ENCODE results near the gene MAVS.
"Not testable (repeated sequence)": the region's sequence is repeated elsewhere in the genome, so short reads cannot be mapped to it uniquely, and the experiment has no call there.

The MAVS gene

DNA sequence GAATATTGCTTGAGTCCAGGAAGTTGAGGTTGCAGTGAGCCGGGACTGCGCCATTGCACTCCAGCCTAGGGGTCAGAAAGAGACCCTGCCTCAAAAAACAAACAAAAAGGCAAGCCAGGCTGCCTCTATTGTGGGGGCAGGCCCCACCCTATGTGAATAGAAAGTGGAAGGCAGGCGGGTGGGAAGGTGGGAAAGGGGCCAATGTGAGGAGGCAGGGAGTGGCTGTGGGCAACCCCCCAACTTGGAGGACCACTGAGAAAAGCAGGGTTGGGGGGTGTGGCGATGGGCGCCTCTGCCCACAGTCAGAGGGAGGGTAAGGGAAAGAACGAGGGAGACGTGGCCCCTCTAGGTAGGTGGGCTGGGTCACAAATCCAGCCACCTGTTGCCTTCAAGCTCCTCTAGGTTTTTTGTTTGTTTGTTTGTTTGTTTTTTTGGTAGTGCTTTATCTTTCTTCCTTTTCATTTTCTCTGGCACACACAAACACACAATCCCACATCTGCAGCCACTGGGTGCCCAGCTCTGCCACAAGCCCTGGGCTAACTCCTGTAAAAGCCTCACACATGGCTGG lies 31.6 kb upstream of the MAVS start:
- no peak for DNase-seq (ENCODE audit: low read depth in 4 of 4, low spot score in 1 of 4)

DNA sequence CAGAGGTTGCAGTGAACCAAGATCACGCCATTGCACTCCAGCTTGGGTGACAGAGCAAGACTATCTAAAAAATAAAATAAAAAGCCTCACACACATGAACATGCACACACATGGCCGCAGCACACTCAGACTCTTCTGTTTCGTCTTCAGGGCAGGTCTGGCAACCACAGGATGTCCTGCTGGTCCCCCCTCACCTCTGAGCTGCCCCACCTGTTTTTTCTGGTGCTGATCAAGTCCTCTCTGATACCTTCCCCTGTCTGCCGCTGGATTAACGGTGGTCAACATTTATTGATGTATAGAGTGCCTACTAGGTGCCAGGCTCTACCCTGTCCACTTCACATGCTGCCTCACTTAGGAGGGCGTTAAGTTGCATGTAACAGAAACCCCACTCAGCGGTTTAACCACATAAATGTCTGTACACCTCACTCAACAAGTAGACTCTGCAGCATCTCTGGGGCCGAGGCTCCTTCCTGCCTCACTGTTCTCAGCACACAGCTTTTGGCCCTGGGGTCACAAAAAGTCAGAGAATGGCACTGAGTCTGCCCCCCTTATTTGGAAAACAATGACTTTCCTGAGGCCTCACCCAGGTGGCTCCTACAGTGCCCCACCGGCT lies 30.8 kb upstream of the MAVS start:
- DNase-seq (ENCODE audit: low read depth in 4 of 4, low spot score in 1 of 4) = no peak

DNA sequence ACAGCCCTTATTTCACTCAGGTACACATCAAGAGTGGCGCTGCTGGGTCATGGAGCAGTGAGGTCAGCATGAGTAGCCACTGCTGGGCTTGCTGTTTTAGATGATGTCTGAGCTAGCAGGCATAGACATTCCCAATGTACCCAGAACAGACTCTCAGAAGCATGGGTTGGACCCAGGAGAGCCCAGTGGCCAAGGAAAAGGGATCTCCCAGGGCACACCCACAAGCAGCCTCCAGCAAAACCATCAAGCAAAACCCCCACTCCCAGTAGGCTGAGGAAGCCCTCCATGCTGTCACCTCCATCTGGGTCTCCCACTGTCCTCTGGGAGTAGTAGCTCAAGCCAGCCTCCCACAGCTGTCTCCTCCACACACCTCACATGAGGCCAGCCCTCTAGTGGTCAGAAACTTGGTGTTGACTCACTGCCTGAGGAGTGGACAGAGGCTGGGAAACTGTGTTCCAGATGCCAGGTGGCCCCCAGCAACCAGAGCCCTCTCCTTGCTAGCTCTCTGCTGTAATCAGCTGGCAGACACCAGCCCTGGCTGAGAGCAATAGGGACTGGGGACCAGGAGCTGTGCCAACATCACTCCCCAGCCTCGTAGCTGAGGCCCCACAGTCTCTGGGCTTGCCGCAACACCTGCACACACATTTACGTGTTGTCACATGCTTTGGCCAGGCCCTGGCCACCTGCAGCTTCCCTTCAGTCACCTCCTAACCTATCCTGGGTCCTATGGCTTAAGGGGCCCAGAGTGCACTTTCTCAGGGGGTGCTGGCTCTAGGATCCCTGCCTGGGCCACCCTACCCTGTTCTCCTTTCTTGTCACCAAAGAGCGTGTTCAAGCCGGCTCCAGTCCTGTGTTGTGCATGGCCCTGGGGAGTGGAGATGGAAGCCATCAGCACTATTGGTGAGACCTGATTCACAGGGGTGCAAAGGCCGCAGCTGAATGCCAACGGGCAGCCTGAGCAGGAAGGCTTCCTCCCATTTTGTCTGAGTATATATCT lies 28.2 kb upstream of the MAVS start:
- DNase-seq (ENCODE audit: low read depth in 4 of 4, low spot score in 1 of 4) = no peak

DNA sequence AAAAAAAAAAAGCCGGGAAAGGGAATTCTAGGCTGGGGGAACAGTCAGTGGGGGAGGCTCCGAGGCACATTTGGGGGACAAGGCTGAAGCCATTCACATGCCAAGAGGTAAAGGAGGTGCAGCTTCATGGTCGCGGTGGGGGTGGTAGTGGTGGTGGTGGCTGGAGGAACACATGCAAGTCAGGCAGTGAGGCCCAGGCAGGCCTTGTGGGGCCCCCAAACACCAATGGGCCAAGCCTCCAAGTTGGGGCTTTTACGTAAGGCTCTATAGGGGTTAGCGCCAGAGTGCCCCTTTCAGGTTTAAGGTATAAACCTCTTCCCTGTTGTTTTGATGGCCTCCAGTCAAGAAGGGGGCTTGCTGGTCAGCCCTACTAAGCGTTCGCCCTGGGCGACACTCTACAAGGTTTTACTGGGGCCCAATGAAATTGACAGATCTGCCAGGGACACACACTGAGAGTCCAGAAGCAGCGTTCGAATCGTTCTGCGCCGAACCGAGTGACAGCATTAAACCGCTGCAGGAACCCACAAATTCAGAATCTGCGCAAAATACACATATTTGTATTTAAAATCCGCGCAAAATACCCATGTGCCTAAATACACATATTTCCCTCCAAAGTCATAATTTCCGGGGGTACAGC lies 27.1 kb upstream of the MAVS start:
- no peak for DNase-seq (ENCODE audit: low read depth in 4 of 4, low spot score in 1 of 4)

DNA sequence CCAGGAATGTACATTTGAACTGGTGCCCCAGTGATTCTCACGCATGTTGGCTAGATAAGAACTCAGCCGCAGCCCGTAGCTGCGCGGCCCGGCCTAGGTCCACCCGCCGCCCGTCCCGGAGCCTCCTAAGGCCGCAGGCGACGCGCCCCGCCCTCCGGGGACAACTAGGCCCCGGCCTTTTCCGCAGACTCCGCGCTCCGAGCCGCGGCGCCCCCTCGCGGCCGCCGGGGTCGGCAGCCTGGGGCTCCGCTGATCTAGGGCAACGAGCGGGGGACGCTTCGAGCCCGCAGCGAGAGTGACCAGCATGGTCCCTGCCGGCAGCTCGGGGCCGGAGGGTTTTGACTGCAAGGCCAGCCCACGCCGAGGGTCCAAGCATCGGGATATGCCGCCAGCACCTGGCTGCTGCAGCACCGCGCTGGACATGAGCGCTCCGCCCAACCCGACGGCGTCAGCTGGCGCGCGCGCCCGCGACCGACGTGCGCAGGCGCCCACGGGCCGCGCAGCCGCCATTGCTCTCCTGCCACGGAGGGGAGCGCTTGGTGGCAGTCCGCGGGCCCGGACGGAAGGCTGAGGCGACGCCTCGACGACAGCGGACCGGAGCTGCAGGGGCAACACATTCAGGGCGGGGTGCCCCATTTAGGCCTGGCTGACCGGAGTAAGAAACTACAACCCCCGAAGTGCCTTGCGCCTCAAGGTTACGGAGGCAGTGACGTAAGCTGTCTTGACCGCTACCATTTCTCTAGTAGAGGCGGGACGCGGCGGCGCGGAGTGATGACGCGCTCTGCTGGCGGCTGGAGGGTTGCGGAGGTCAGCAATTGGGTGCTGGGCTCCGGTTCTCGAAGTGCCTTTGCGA lies 26.4 kb upstream of the MAVS start, which contains the start of gene AP5S1:
AP5S1 (plus strand) TSS at position 500 of the 853 bp plus-strand sequence. CDS start 1,571 bp downstream, outside the sequence.
- peak; percentile 76 to 87 (median 83) for DNase-seq (ENCODE audit: low read depth in 4 of 4, low spot score in 1 of 4)

DNA sequence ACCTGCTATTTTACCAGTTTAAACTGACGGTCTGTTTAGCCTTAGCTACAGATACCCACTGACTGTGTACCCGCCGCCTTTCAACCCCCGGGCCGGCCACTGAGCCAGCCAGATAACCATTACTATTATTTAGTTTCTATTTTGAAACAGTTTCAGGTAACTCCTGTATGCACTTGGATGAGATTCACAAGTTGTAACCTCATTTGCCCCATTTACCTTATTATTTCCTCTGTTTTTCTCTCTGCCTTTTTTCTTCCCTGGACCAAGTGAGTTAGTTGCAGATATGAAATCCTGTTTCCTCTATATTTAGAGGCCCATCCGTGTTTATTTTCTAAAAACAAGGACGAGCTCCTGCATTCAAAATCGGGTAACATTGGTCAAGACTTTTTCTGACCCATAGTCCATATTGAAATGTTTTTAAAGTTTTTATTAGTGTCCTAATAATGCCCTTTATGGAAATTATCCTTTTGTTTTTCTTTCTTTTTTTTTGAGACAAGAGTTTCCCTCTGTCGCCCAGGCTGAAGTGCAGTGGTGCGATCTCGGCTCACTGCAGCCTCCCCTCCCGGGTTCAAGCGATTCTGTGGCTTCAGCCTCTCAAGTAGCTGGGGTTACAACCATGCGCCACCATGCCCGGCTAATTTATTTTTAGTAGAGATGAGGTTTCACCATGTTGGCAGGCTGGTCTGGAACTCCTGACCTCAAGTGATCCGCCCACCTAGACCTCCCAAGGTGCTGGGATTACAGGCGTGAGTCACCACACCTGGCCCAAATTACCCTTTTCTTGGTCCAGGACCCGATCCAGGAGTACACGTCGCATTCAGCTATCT lies 25.5 kb upstream of the MAVS start:
- no peak for DNase-seq (ENCODE audit: low read depth in 4 of 4, low spot score in 1 of 4)

DNA sequence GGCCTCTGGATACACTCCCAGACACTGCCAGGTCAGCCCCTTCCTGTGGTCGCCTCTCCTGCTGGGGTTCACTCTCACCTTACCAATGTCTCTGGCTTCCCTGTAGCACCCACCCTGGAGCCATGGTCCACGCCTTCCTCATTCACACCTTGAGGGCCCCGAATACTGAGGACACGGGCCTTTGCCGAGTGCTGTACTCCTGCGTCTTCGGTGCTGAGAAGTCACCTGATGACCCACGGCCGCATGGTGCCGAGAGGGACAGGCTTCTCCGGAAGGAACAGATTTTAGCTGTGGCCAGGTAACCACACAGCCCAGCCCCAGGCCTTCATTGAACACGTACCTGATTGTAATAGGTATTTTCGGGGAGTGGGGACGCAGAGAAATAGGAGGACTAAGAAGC lies 24.6 kb upstream of the MAVS start:
- no peak for DNase-seq (ENCODE audit: low read depth in 4 of 4, low spot score in 1 of 4)

DNA sequence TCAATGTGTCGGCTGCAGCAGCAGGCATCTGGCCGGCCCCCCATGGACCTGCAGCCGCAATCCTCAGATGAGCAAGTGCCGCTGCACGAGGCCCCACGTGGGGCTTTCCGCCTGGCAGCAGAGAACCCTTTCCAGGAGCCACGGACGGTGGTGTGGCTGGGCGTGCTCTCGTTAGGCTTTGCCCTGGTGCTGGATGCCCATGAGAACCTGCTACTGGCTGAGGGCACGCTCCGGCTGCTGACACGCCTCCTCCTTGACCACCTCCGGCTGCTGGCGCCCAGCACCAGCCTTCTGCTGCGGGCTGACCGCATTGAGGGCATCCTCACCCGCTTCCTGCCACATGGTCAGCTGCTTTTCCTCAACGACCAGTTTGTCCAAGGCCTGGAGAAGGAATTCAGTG lies 22.8 kb upstream of the MAVS start:
- DNase-seq (ENCODE audit: low read depth in 4 of 4, low spot score in 1 of 4) = no peak

DNA sequence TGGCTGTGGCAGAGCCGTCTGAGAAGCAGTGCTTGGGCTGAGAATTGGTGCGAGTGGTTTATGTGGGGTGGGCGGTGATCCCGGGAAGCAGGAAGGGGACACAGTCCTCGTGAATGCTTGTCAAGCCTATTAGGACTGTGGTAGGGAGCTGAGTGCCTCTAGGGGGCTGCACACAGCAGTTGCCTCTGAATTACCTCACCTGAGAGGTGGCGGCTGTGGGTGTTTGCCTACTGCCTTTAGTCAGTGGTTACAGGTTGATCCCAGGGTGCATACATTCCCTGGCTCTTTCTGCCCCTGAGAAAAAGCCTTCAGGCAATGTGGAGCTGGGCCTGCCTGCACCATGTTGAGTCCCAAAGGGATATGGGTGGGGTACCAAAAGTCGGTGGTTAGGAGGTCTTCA lies 21.1 kb upstream of the MAVS start:
- no peak for DNase-seq (ENCODE audit: low read depth in 4 of 4, low spot score in 1 of 4)

DNA sequence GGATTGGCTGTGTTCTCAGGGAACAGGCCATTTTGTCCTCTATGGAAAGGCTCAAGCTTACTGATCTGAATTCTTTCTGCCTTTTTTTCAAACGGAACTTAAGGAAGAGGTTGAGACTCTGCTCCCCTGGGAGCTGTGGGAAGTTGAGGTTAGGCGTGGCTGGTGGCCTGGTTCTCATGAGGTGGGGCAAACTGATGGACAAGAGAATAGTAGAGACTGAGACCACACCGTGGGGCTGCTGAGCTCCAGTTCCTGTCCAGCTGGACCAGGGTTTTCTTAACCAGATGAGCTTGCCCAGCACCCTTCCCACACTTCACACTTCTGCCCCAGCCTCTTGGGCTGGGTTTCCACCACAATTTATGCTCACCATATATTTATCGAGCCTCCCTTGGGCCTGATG lies 20.2 kb upstream of the MAVS start:
- DNase-seq (ENCODE audit: low read depth in 4 of 4, low spot score in 1 of 4) = no peak

DNA sequence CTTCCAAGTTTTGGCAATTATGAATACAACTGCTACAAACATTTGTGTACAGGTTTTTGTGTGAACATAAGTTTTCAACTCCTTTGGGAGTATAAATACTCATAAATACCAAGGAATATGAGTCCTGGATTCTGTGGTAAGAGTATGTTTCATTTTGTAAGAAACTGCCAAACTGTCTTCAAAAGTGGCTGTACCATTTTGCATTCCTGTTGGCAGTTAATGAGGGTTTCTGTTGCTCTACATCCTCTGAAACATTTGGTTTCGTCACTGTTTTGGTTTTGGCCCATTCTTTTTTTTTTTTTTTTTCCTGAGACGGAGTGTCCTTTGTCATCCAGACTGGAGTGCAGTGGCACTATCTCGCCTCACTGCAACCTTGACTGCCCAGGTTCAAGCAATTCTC lies 17.8 kb upstream of the MAVS start:
- no peak for DNase-seq (ENCODE audit: low read depth in 4 of 4, low spot score in 1 of 4)

DNA sequence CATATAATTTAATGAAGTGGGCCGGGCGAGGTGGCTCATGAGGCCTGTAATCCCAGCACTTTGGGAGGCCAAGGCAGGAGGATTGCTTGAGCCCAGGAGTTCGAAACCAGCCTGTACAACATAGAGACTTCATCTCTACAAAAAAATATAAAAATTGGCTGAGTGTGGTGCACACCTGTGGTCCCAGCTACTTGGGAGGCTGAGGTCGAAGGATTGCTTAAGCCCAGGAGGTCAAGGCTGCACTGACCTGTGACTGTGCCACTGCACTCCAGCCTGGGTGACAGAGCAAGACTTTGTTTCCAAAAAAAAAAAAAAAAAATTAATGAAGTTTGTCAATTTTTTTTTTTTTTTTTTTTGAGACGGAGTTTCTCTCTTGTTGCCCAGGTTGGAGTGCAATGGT lies 16.7 kb upstream of the MAVS start:
- not testable (repeated sequence) for DNase-seq (ENCODE audit: low read depth in 4 of 4, low spot score in 1 of 4)

DNA sequence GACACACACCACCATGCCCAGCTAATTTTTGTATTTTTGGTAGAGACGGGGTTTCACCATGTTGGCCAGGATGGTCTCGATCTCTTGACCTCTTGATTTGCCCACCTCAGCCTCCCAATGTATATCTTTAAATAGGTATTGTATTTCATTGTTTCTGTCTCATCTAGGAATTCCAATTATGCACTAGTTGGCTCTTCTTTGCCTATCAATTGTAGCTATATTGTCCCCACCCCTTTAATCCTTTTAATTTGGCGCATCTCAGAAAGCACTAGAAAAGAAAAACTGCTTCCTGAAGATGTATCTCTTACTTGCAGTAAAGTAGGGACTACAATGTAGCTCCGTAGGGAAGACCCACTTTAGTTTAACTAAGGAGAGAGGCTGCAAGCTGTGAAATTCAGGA lies 10.5 kb upstream of the MAVS start:
- DNase-seq (ENCODE audit: low read depth in 4 of 4, low spot score in 1 of 4) = no peak

DNA sequence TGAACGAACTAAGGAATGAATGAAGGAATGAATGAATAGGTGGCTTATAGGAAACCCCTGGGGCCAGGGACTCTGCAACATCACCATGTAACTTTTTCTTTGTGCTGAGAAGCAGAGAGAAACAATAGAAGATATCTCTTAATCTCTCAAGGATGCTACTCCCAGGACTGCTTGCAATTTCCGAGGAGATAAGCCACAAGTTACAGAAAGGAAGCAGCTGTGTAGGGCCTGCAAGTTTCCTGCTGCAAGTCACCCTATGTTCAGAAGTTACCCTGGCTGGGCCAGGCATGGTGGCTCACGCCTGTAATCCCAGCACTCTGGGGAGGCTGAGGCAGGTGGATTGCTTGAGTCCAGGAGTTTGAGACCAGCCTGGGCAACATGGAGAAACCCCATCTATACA lies 7.3 kb upstream of the MAVS start:
- no peak for DNase-seq (ENCODE audit: low read depth in 4 of 4, low spot score in 1 of 4)

DNA sequence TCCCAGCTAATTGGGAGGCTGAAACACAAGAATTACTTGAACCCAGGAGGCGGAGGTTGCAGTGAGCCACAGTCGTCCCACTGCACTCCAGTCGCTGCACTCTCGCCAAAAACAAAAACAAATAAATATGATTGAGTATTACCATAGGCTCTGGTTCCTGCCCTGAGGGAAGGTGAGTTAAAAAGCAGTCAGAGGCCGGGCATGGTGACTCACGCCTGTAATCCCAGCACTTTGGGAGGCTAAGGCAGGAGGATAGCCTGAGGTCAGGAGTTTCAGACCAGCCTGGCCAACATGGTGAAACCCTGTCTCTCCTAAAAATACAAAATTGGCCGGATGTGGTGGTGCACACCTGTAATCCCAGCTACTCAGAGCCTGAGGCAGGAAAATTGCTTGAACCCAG lies 6.4 kb upstream of the MAVS start:
- not testable (repeated sequence) for DNase-seq (ENCODE audit: low read depth in 4 of 4, low spot score in 1 of 4)

DNA sequence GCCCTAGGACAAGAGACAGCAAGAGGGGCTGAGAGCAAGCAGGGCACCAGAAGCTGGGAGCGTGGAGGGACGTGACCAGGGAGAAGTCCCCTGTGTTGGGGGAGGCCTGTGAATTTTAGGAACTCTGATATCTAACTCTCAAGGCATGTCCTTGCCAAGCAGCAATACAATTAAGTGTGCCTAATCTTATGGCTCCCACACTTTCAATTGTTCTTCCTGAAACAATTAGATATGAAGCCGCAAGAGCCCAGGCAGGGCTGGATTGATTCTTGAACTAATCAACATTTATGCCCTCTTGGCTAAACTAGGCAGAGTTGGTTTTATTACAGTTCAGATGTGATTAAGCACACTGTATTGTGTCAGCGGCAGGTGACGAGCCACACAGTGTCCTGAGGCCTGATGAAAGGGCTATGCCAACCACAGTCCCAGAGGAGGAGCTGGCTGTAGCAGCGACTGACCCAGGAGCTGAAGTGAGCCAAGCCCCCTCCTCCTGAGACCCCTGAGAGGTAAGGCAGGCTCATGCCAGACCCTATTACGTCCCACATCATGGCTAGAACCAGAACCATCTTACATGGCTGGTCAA lies 4.2 kb upstream of the MAVS start:
- DNase-seq (ENCODE audit: low read depth in 4 of 4, low spot score in 1 of 4) = no peak

DNA sequence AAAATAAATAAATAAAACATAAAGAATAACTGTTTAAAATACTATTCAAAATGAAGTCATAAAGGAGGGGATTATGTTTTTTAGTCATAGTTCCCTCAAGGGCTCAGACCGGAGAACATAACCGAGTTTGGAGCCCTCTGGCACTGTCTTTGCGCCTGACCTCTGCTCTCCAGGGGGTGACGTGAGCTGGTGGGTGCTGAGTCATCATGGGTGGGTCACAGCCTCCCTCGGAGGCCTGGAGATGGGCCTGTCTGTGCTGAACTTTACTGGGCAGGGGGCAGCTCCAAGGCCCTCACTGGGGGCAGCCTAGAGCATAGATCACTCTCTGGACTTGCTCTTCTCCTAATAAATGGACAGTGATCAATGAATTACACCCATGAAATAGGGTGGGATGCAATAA lies 3.1 kb upstream of the MAVS start:
- DNase-seq (ENCODE audit: low read depth in 4 of 4, low spot score in 1 of 4) = no peak

DNA sequence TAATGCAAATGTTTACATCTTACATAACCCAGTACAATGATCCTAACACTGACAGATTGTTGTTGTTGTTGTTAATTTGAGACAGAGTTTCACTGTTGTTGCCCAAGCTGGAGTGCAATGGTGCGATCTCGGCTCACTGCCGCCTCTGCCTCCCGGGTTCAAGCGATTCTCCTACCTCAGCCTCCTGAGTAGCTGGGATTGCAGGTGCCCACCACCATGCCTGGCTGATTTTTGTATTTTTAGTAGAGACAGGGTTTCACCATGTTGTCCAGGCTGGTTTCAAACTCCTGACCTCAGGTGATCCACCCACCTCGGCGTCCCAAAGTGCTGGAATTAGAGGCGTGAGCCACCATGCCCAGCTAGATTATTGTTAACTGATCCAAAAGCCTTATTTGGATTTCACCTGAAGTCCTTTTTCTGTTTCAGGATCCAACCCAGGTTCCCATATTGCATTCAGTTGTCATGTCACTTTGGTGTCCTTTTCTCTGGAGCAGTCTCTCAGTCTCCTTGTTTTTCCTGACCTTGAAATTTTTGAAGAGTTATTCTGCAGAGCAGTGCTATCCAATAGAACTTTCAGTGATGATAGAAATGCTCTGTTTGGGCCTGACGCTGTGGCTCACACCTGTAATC lies 2.5 kb upstream of the MAVS start:
- DNase-seq (ENCODE audit: low read depth in 4 of 4, low spot score in 1 of 4) = not testable (repeated sequence)

DNA sequence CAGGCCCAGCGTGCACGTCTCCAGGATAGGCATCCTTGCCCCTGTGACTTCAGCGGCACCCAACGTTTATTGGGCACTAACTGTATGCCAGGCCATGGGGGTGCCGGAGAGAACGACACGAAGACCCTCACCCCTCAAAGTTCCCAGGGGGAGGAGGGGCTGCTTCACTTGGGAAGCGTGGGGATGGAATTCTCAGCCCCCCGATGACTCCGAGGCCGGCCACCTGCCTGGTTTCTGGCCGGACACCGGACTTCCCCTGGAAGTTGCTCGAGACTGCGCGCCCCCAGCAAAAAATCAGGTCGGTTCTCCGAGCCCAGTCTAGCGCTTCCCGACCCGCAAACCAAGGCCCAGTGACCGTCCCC lies 275 bp upstream of the MAVS start:
- no peak for DNase-seq (ENCODE audit: low read depth in 4 of 4, low spot score in 1 of 4)

All from stimulated activated CD4-positive, alpha-beta T cell treated with anti-CD3 and anti-CD28 coated beads, Interleukin-1b, Interleukin-23, amount 100 ng/mL, for 24 hours (primary cell).